ENCODE data around the gene MRPL51. TPM values are rescaled to one million over a fixed set of nuclear protein-coding genes. Genes with fewer than 3 reads are reported as not detected.
A peak's percentile ranks its signal among the peaks of the same experiment; 100 is the strongest.

MRPL51 gene
- total RNA-seq, 1 experiment from 2014 or later = 265 TPM

- Histone ChIP-seq H3K9me2 (ENCODE audit: insufficient read depth) (no peaks in the 10 kb centered on the region), H3K4me3 (replicated peaks in 1 of 2; ENCODE audit: low read depth in 1 of 2, low read length in 2 of 2) (no peak overlapping the region), H3K4me2 (ENCODE audit: low read length) (no peak overlapping the region), H4K20me1 (ENCODE audit: insufficient read depth) (no peaks in the 10 kb centered on the region), H3K4me1 (ENCODE audit: control insufficient read depth in 1 of 2, insufficient read depth in 2 of 2, low read length in 2 of 2) (peaks cover 11 to 27% of the 10 kb centered on the region in 2 experiments), H3K36me3 (ENCODE audit: control insufficient read depth in 1 of 2, insufficient read depth in 2 of 2, low read length in 2 of 2) (no peaks in the 10 kb centered on the region), H2AFZ (ENCODE audit: low read depth, low read length, poor library complexity, severe bottlenecking) (no peak overlapping the region), H3K9ac (ENCODE audit: low read length) (no peak overlapping the region), H3K27me3 (ENCODE audit: insufficient read depth, low read length) (no peaks in the 10 kb centered on the region), H3K79me2 (ENCODE audit: insufficient read depth, low read length) (no peaks in the 10 kb centered on the region; the same call in 1 of the 2 replicates), H3K9me3 (ENCODE audit: control insufficient read depth in 1 of 2, insufficient read depth in 1 of 2, low read depth in 1 of 2, low read length in 2 of 2) (no peaks in the 10 kb centered on the region), H3K27ac (ENCODE audit: low read depth, low read length) (no peak overlapping the region)
- ATAC-seq = no peak
- intact Hi-C loops (cut with micrococcal nuclease) = no loop called here
- no TSS peak for BruUV-seq (replicated peaks)
- DNase-seq (ENCODE audit: low read depth, low spot score) = no peak
- ChIA-PET CTCF (no interaction called here), RAD21 (ENCODE audit: low non-redundant PET in 1 of 2, low total read pairs in 2 of 2, uncharacterized antibody in 2 of 2, unreplicated experiment in 2 of 2) (no interaction called here), POLR2A (no interaction called here)
- TF ChIP-seq REST (IDR thresholded peaks at IDR 0.05; ENCODE audit: low read depth) = no peak
- TF ChIP-seq JUND (IDR thresholded peaks at IDR 0.05) = no peak
- no peak for TF ChIP-seq ZNF274 (IDR thresholded peaks at IDR 0.05; ENCODE audit: low read depth, low read length)
Measured at GRCh38 chr12:6472491-6472890, 20.6 kb downstream of the MRPL51 start.

GRCh38 chr12:6471989-6472360 lies 21.1 kb downstream of the MRPL51 start:
- H3K4me1 ChIP-seq (ENCODE audit: control insufficient read depth in 1 of 2, insufficient read depth in 2 of 2, low read length in 2 of 2) = peaks cover 11 to 27% of the 10 kb centered on the region in 2 experiments
- DNase-seq (ENCODE audit: low read depth, low spot score) (no peak), ATAC-seq (no peak)
- CTCF ChIA-PET = no interaction called here
- RAD21 ChIA-PET (ENCODE audit: low non-redundant PET in 1 of 2, low total read pairs in 2 of 2, uncharacterized antibody in 2 of 2, unreplicated experiment in 2 of 2) = no interaction called here
- intact Hi-C loops (cut with micrococcal nuclease) = loop anchor here (2.0 kb wide), 1 partner anchor 41 kb away; no protein-coding TSS in a partner anchor
- H2AFZ ChIP-seq (ENCODE audit: low read depth, low read length, poor library complexity, severe bottlenecking) = peak overlapping the region; percentile 19
- no peaks in the 10 kb centered on the region for H4K20me1 ChIP-seq (ENCODE audit: insufficient read depth)
- no peaks in the 10 kb centered on the region for H3K9me3 ChIP-seq (ENCODE audit: control insufficient read depth in 1 of 2, insufficient read depth in 1 of 2, low read depth in 1 of 2, low read length in 2 of 2)
- no TSS peak for BruUV-seq (replicated peaks)
- H3K27me3 ChIP-seq (ENCODE audit: insufficient read depth, low read length) = no peaks in the 10 kb centered on the region
- H3K4me3 ChIP-seq (replicated peaks in 1 of 2; ENCODE audit: low read depth in 1 of 2, low read length in 2 of 2) = no peak overlapping the region
- H3K9me2 ChIP-seq (ENCODE audit: insufficient read depth) = no peaks in the 10 kb centered on the region
- no peak overlapping the region for H3K9ac ChIP-seq (ENCODE audit: low read length)
- no peaks in the 10 kb centered on the region; the same call in 1 of the 2 replicates for H3K79me2 ChIP-seq (ENCODE audit: insufficient read depth, low read length)
- TF ChIP-seq ZFX (IDR thresholded peaks at IDR 0.05) (no peak), EGR1 (IDR thresholded peaks at IDR 0.05; ENCODE audit: low read depth) (no peak)
- POLR2A ChIA-PET = interaction anchor here (2.9 kb wide), 1 partner anchor 15 kb away, joined by 8 read pairs; no protein-coding TSS in a partner anchor
- no peak overlapping the region for H3K4me2 ChIP-seq (ENCODE audit: low read length)
- no peak overlapping the region for H3K27ac ChIP-seq (ENCODE audit: low read depth, low read length)
- H3K36me3 ChIP-seq (ENCODE audit: control insufficient read depth in 1 of 2, insufficient read depth in 2 of 2, low read length in 2 of 2) = no peaks in the 10 kb centered on the region

Data from HCT116 (cell line).